Cardiac muscle cell (in vitro differentiated cells and primary cell): ENCODE results near the gene PHLDB3. TPM values are rescaled to one million over a fixed set of nuclear protein-coding genes. Genes with fewer than 3 reads are reported as not detected.

Experiments used
- DNase-seq, 2 donors: peaks; one replicate each; pipeline versions ENCODE4 v3.0.0 to v3.0.0-alpha.2; 2010 to 2017; ENCODE audit warnings: low read depth in 1 of 2, low spot score in 1 of 2
- H3K27ac ChIP-seq: fragments of 200-600 bp; sonication (generic); 2 replicates; pipeline ENCODE4 v1.5.1; 2016
- H3K27me3 ChIP-seq: fragments of 200-600 bp; sonication (generic); 2 replicates; pipeline ENCODE4 v1.6.0; 2016; ENCODE audit warnings: control low read depth
- H3K36me3 ChIP-seq: fragments of 200-600 bp; sonication (generic); 2 replicates; pipeline ENCODE4 v1.5.1; 2016; ENCODE audit warnings: control low read depth
- H3K4me1 ChIP-seq: fragments of 200-600 bp; sonication (generic); 2 replicates; pipeline ENCODE4 v1.8.1; 2017; ENCODE audit warnings: low read depth, mild to moderate bottlenecking, mixed run types
- H3K4me3 ChIP-seq: fragments of 200-600 bp; sonication (generic); 2 replicates; pipeline ENCODE4 v1.5.1; 2016; ENCODE audit warnings: mild to moderate bottlenecking
- H3K9me3 ChIP-seq: fragments of 200-600 bp; sonication (generic); 2 replicates; pipeline ENCODE4 v1.5.1; 2017; ENCODE audit warnings: low read depth, mild to moderate bottlenecking, control low read depth
- polyA plus RNA-seq: library from polyadenylated mRNA; unstranded; fragments of >200 nt; fragmentation: Nextera tagmentation; extraction: Ambion mirVana; gene quantifications from 2 replicates; pipeline ENCODE4 v1.2.1, GENCODE V29; 2016
- total RNA-seq: library from RNA; depleted of rRNA; stranded (reverse); fragments of >200 nt; gene quantifications from 2 replicates; pipeline ENCODE4 v1.2.3, GENCODE V29; 2016
- TF ChIP-seq, protein P1 (sequence below): IDR thresholded peaks from 2 replicates; pipeline ENCODE4 v1.5.1; 2012; ENCODE audit warnings: low read depth, mild to moderate bottlenecking, low read length

Gene PHLDB3
- total and polyA plus RNA-seq, 2 experiments from 2014 or later, result 11.2 to 45.9 TPM

DNA sequence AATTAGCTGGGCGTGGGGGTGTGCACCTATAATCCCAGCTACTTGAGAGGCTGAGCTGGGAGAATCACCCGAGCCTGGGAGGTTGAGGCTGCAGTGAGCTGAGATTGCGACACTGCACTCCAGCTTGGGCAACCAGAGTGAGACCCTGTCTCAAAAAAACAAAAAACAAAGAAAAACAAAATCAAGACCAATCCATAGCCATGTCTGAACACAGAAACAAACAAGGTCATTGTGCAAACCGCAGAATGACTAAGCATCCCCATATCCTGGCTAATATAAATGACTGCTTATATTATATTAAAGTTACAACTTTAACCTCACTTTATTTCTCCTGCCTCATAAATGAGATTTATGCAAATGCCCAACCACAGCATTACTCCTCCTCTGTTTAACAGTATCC, 36.8 kb downstream of the PHLDB3 start:
- no peak overlapping the region for H3K4me3 ChIP-seq
- H3K4me1 ChIP-seq, result no peaks in the 10 kb centered on the region
- H3K27ac ChIP-seq, result no peak overlapping the region
- peaks cover 12% of the 10 kb centered on the region for H3K27me3 ChIP-seq
- TF ChIP-seq, protein P1, sequence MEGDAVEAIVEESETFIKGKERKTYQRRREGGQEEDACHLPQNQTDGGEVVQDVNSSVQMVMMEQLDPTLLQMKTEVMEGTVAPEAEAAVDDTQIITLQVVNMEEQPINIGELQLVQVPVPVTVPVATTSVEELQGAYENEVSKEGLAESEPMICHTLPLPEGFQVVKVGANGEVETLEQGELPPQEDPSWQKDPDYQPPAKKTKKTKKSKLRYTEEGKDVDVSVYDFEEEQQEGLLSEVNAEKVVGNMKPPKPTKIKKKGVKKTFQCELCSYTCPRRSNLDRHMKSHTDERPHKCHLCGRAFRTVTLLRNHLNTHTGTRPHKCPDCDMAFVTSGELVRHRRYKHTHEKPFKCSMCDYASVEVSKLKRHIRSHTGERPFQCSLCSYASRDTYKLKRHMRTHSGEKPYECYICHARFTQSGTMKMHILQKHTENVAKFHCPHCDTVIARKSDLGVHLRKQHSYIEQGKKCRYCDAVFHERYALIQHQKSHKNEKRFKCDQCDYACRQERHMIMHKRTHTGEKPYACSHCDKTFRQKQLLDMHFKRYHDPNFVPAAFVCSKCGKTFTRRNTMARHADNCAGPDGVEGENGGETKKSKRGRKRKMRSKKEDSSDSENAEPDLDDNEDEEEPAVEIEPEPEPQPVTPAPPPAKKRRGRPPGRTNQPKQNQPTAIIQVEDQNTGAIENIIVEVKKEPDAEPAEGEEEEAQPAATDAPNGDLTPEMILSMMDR, result no peak
- H3K36me3 ChIP-seq, result no peaks in the 10 kb centered on the region
- DNase-seq, result peak in 1 of 2 donors; percentile 50
- H3K9me3 ChIP-seq, result no peaks in the 10 kb centered on the region

DNA sequence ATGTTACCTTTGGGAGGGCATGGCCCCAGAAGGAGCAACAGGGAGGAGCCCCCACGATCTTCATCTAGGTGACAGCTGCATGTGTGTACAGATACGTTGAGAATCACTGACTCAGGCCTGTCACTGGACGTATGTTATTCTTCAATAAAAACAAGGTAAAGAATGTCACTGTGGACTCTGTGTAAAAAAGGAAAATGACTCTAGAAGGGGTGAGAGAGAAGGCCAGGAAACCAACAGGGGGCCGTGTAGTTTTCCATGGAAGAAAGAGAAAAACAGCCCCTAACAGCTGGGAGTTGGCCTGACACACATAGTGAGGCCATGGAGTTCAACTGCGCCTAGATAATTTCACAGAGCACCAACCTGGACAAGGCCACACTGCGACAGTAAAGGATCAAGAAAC, 37.3 kb downstream of the PHLDB3 start:
- no peak for DNase-seq
- no peaks in the 10 kb centered on the region for H3K4me1 ChIP-seq
- H3K9me3 ChIP-seq, result no peaks in the 10 kb centered on the region
- peaks cover 12% of the 10 kb centered on the region for H3K27me3 ChIP-seq
- no peaks in the 10 kb centered on the region for H3K36me3 ChIP-seq
- no peak overlapping the region for H3K27ac ChIP-seq
- no peak overlapping the region for H3K4me3 ChIP-seq
- TF ChIP-seq, protein P1, result no peak

DNA sequence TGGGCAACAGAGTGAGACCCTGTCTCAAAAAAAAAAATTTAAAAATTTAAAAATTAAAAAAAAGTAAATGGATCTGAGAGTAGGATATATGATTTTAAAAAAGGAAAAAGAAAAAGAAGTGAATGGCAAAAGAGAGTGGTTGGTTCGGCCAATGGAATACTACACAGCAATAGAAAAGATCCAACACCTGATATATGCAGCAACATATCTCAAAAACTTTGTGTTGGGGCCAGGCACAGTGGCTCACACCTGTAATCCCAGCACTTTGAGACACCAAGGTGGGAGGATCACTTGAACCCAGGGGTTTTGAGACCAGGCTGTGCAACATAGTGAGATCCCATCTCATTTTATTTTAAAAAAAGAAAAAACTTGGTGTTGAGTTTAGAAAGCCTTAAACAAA, 37.8 kb downstream of the PHLDB3 start:
- no peaks in the 10 kb centered on the region for H3K36me3 ChIP-seq
- no peak overlapping the region for H3K4me3 ChIP-seq
- no peaks in the 10 kb centered on the region for H3K4me1 ChIP-seq
- TF ChIP-seq, protein P1, result no peak
- no peak for DNase-seq
- no peak overlapping the region for H3K27ac ChIP-seq
- H3K27me3 ChIP-seq, result peaks cover 12% of the 10 kb centered on the region
- H3K9me3 ChIP-seq, result no peaks in the 10 kb centered on the region

DNA sequence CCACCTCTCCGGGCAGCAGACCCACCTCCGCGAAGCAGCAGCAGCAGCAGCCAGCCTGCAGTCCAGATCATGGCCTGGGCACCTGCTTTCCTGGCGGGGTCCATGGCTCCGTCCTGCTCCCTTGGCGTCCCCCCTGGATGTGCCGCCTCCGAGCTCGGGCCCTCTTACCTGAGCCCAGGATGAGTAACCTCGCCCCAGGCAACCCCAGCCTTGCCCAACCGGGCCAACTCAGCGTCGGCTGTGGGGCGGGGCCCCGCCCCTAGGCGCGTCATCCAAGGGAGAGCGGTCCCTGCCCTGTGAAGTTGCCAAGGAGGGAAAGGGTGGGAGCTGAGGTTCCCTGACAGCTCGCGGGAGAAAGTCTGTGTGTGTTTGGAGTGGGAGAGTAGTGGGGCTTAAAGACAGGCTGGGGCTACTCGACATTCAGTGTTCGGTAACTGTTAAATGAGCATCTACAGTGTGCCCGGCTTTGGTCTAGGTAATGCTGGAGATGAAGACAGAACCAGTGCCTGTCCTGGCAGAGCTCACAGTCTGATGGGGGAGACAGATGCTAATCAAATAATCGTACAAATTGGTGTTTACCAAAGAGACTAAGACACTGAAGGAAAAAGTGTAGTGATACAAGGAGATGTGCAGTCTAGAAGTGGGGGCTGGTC, 39.0 kb downstream of the PHLDB3 start, which contains the start of gene LYPD3:
TSS of gene LYPD3 (minus strand) at position 141 of the 653 bp plus-strand sequence. CDS start at position 104, 37 bp downstream.
- H3K4me3 ChIP-seq, result peak within 1 kb of the TSS; percentile 56
- no peaks in the 10 kb centered on the region for H3K36me3 ChIP-seq
- TF ChIP-seq, protein P1, result no peak
- peak in 1 of 2 donors; percentile 43 for DNase-seq
- H3K27me3 ChIP-seq, result peaks cover 12% of the 10 kb centered on the region
- no peaks in the 10 kb centered on the region for H3K9me3 ChIP-seq
- H3K27ac ChIP-seq, result no peak within 1 kb of the TSS
- H3K4me1 ChIP-seq, result no peaks in the 10 kb centered on the region

DNA sequence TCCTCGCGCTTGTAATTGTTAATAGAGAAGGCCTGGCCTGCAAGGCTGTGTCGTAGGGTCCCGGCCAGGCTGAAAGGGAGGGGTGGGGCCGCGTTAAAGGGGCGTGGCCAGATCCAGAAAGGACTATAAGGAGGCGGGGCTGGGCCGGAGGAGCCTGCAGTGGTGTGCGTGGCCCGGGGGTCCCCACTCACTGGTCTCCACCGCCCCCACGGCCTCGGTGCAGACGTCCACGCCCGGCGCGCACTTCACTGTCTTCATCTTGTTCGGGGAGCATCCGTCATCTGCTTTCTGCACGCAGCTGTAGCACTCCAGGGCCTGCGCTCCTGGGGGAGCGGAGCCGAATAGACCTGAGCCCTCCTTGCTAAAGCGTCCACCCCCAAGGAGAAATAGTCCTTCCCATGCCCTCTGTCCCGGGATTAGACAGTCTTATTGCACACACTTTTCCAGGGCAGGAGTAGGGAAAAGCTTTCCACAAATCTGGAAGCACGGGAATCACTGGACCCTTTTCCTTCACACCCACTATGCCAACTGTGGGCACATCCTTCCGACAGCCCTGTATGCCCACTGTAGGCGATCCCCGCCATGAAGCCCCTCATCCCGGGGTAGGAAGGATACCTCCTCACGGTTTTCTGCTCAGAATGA, 40.3 kb downstream of the PHLDB3 start:
- Histone ChIP-seq H3K9me3 (no peaks in the 10 kb centered on the region), H3K4me1 (no peaks in the 10 kb centered on the region), H3K27ac (peak overlapping the region; percentile 41), H3K27me3 (peaks cover 12% of the 10 kb centered on the region), H3K4me3 (peak overlapping the region; percentile 56), H3K36me3 (no peaks in the 10 kb centered on the region)
- peak in 1 of 2 donors; percentile 84 for DNase-seq
- TF ChIP-seq, protein P1, result no peak
